ENCODE measurements around the gene TCF20.

The TCF20 gene

GRCh38 chr22:42279425-42280020, 9.1 kb upstream of the TCF20 start:
- H3K4me2 ChIP-seq (ENCODE audit: low read length), result no peak overlapping the region
- no peak overlapping the region for H2BK5ac ChIP-seq (ENCODE audit: low read length)
- no peak overlapping the region for H3K9ac ChIP-seq (ENCODE audit: low read length)
- no peak overlapping the region for H3K18ac ChIP-seq (ENCODE audit: low read length)
- no peak overlapping the region for H3K27ac ChIP-seq (ENCODE audit: low read depth, low read length)
- DNase-seq, result no peak
- no peak overlapping the region for H3K23ac ChIP-seq (ENCODE audit: low read length)
- no peak overlapping the region for H4K5ac ChIP-seq (ENCODE audit: low read length)
- H3K79me1 ChIP-seq (ENCODE audit: low read length), result no peaks in the 10 kb centered on the region
- H4K8ac ChIP-seq (ENCODE audit: low read depth, low read length), result no peak overlapping the region
- no peaks in the 10 kb centered on the region for H3K79me2 ChIP-seq (ENCODE audit: control insufficient read depth, insufficient read depth, low read length)
- H2BK120ac ChIP-seq (ENCODE audit: low read depth, low read length), result no peak overlapping the region
- no peaks in the 10 kb centered on the region for H3K36me3 ChIP-seq (ENCODE audit: control insufficient read depth, insufficient read depth, low read length)
- H3K56ac ChIP-seq (ENCODE audit: low read length), result no peak overlapping the region
- H3K4me3 ChIP-seq (ENCODE audit: low read length), result no peak overlapping the region
- no peak overlapping the region for H3K4ac ChIP-seq (ENCODE audit: low read depth, low read length)
- no peak overlapping the region for H2AK5ac ChIP-seq (ENCODE audit: low read length)
- H2BK15ac ChIP-seq (replicated peaks; ENCODE audit: low read depth), result no peak overlapping the region
- no CpG with 5 or more reads among the region's 13 CpGs for WGBS (ENCODE audit: extremely low coverage, insufficient coverage, low lambda C conversion rate)
- H3K27me3 ChIP-seq (ENCODE audit: insufficient read depth, low read length, poor library complexity), result peaks cover 3% of the 10 kb centered on the region
- H3K4me1 ChIP-seq (ENCODE audit: control insufficient read depth, low read depth, low read length), result peaks cover 3% of the 10 kb centered on the region

- H3K9ac ChIP-seq (ENCODE audit: low read length), result no peak overlapping the region
- H4K8ac ChIP-seq (ENCODE audit: low read depth, low read length), result no peak overlapping the region
- no peak overlapping the region for H2BK5ac ChIP-seq (ENCODE audit: low read length)
- no peak overlapping the region for H2AK5ac ChIP-seq (ENCODE audit: low read length)
- H3K4ac ChIP-seq (ENCODE audit: low read depth, low read length), result no peak overlapping the region
- no peak overlapping the region for H3K23ac ChIP-seq (ENCODE audit: low read length)
- H3K27ac ChIP-seq (ENCODE audit: low read depth, low read length), result no peak overlapping the region
- H3K56ac ChIP-seq (ENCODE audit: low read length), result no peak overlapping the region
- no CpG with 5 or more reads among the region's 21 CpGs for WGBS (ENCODE audit: extremely low coverage, insufficient coverage, low lambda C conversion rate)
- no peak overlapping the region for H2BK15ac ChIP-seq (replicated peaks; ENCODE audit: low read depth)
- no peak overlapping the region for H3K4me3 ChIP-seq (ENCODE audit: low read length)
- no peaks in the 10 kb centered on the region for H3K79me2 ChIP-seq (ENCODE audit: control insufficient read depth, insufficient read depth, low read length)
- H4K5ac ChIP-seq (ENCODE audit: low read length), result no peak overlapping the region
- H3K79me1 ChIP-seq (ENCODE audit: low read length), result no peaks in the 10 kb centered on the region
- DNase-seq, result no peak
- no peak overlapping the region for H3K18ac ChIP-seq (ENCODE audit: low read length)
- H3K36me3 ChIP-seq (ENCODE audit: control insufficient read depth, insufficient read depth, low read length), result no peaks in the 10 kb centered on the region
- H2BK120ac ChIP-seq (ENCODE audit: low read depth, low read length), result no peak overlapping the region
- H3K4me1 ChIP-seq (ENCODE audit: control insufficient read depth, low read depth, low read length), result peaks cover 5% of the 10 kb centered on the region
- no peaks in the 10 kb centered on the region for H3K27me3 ChIP-seq (ENCODE audit: insufficient read depth, low read length, poor library complexity)
- H3K4me2 ChIP-seq (ENCODE audit: low read length), result no peak overlapping the region
Measured at GRCh38 chr22:42277988-42278776, 7.7 kb upstream of the TCF20 start.

GRCh38 chr22:42277232-42277753, 6.8 kb upstream of the TCF20 start:
- H4K5ac ChIP-seq (ENCODE audit: low read length), result no peak overlapping the region
- H3K79me1 ChIP-seq (ENCODE audit: low read length), result no peaks in the 10 kb centered on the region
- H2BK120ac ChIP-seq (ENCODE audit: low read depth, low read length), result no peak overlapping the region
- no peak overlapping the region for H3K9ac ChIP-seq (ENCODE audit: low read length)
- H2BK15ac ChIP-seq (replicated peaks; ENCODE audit: low read depth), result no peak overlapping the region
- no peak overlapping the region for H3K18ac ChIP-seq (ENCODE audit: low read length)
- H3K4me3 ChIP-seq (ENCODE audit: low read length), result no peak overlapping the region
- H3K27ac ChIP-seq (ENCODE audit: low read depth, low read length), result no peak overlapping the region
- H3K23ac ChIP-seq (ENCODE audit: low read length), result no peak overlapping the region
- H2BK5ac ChIP-seq (ENCODE audit: low read length), result no peak overlapping the region
- no peak overlapping the region for H3K4me2 ChIP-seq (ENCODE audit: low read length)
- WGBS (ENCODE audit: extremely low coverage, insufficient coverage, low lambda C conversion rate), result no CpG with 5 or more reads among the region's 4 CpGs
- DNase-seq, result no peak
- no peaks in the 10 kb centered on the region for H3K36me3 ChIP-seq (ENCODE audit: control insufficient read depth, insufficient read depth, low read length)
- H3K4me1 ChIP-seq (ENCODE audit: control insufficient read depth, low read depth, low read length), result peaks cover 5% of the 10 kb centered on the region
- H3K79me2 ChIP-seq (ENCODE audit: control insufficient read depth, insufficient read depth, low read length), result no peaks in the 10 kb centered on the region
- H2AK5ac ChIP-seq (ENCODE audit: low read length), result no peak overlapping the region
- no peaks in the 10 kb centered on the region for H3K27me3 ChIP-seq (ENCODE audit: insufficient read depth, low read length, poor library complexity)
- H3K56ac ChIP-seq (ENCODE audit: low read length), result no peak overlapping the region
- H3K4ac ChIP-seq (ENCODE audit: low read depth, low read length), result no peak overlapping the region
- H4K8ac ChIP-seq (ENCODE audit: low read depth, low read length), result no peak overlapping the region

- WGBS (ENCODE audit: extremely low coverage, insufficient coverage, low lambda C conversion rate), result no CpG with 5 or more reads among the region's 5 CpGs
- no peak overlapping the region for H3K27ac ChIP-seq (ENCODE audit: low read depth, low read length)
- H3K27me3 ChIP-seq (ENCODE audit: insufficient read depth, low read length, poor library complexity), result no peaks in the 10 kb centered on the region
- no peak overlapping the region for H3K18ac ChIP-seq (ENCODE audit: low read length)
- peak; percentile 67 for DNase-seq
- H2BK5ac ChIP-seq (ENCODE audit: low read length), result no peak overlapping the region
- peaks cover 5% of the 10 kb centered on the region for H3K4me1 ChIP-seq (ENCODE audit: control insufficient read depth, low read depth, low read length)
- H3K4me3 ChIP-seq (ENCODE audit: low read length), result no peak overlapping the region
- H4K8ac ChIP-seq (ENCODE audit: low read depth, low read length), result no peak overlapping the region
- no peaks in the 10 kb centered on the region for H3K36me3 ChIP-seq (ENCODE audit: control insufficient read depth, insufficient read depth, low read length)
- H3K4me2 ChIP-seq (ENCODE audit: low read length), result no peak overlapping the region
- no peak overlapping the region for H3K4ac ChIP-seq (ENCODE audit: low read depth, low read length)
- H2BK120ac ChIP-seq (ENCODE audit: low read depth, low read length), result no peak overlapping the region
- H3K9ac ChIP-seq (ENCODE audit: low read length), result no peak overlapping the region
- no peaks in the 10 kb centered on the region for H3K79me2 ChIP-seq (ENCODE audit: control insufficient read depth, insufficient read depth, low read length)
- H3K56ac ChIP-seq (ENCODE audit: low read length), result no peak overlapping the region
- no peak overlapping the region for H2AK5ac ChIP-seq (ENCODE audit: low read length)
- no peaks in the 10 kb centered on the region for H3K79me1 ChIP-seq (ENCODE audit: low read length)
- H3K23ac ChIP-seq (ENCODE audit: low read length), result no peak overlapping the region
- no peak overlapping the region for H2BK15ac ChIP-seq (replicated peaks; ENCODE audit: low read depth)
- no peak overlapping the region for H4K5ac ChIP-seq (ENCODE audit: low read length)
Measured at GRCh38 chr22:42275970-42276369, 5.5 kb upstream of the TCF20 start.

- H3K27ac ChIP-seq (ENCODE audit: low read depth, low read length), result no peak overlapping the region
- H3K79me2 ChIP-seq (ENCODE audit: control insufficient read depth, insufficient read depth, low read length), result no peaks in the 10 kb centered on the region
- H3K4ac ChIP-seq (ENCODE audit: low read depth, low read length), result no peak overlapping the region
- no peak overlapping the region for H4K5ac ChIP-seq (ENCODE audit: low read length)
- H3K79me1 ChIP-seq (ENCODE audit: low read length), result no peaks in the 10 kb centered on the region
- no peak overlapping the region for H4K8ac ChIP-seq (ENCODE audit: low read depth, low read length)
- H3K56ac ChIP-seq (ENCODE audit: low read length), result no peak overlapping the region
- H2BK120ac ChIP-seq (ENCODE audit: low read depth, low read length), result no peak overlapping the region
- no peaks in the 10 kb centered on the region for H3K36me3 ChIP-seq (ENCODE audit: control insufficient read depth, insufficient read depth, low read length)
- WGBS (ENCODE audit: extremely low coverage, insufficient coverage, low lambda C conversion rate), result no CpG with 5 or more reads among the region's 13 CpGs
- no peak overlapping the region for H3K4me2 ChIP-seq (ENCODE audit: low read length)
- peaks cover 5% of the 10 kb centered on the region for H3K4me1 ChIP-seq (ENCODE audit: control insufficient read depth, low read depth, low read length)
- H3K27me3 ChIP-seq (ENCODE audit: insufficient read depth, low read length, poor library complexity), result no peaks in the 10 kb centered on the region
- no peak overlapping the region for H3K23ac ChIP-seq (ENCODE audit: low read length)
- no peak overlapping the region for H3K4me3 ChIP-seq (ENCODE audit: low read length)
- H2BK15ac ChIP-seq (replicated peaks; ENCODE audit: low read depth), result no peak overlapping the region
- no peak overlapping the region for H2BK5ac ChIP-seq (ENCODE audit: low read length)
- H3K18ac ChIP-seq (ENCODE audit: low read length), result no peak overlapping the region
- no peak overlapping the region for H2AK5ac ChIP-seq (ENCODE audit: low read length)
- no peak overlapping the region for H3K9ac ChIP-seq (ENCODE audit: low read length)
- DNase-seq, result no peak
Measured at GRCh38 chr22:42275176-42275575, 4.7 kb upstream of the TCF20 start.
